Stomach (tissue), 4 donors: Measurements from ENCODE around the gene USP3.

Source experiments
- CTCF ChIP-seq, 7 experiments: fragments of 450-650 bp in 4 of 7; fragments of 200-600 bp in 3 of 7; sonication (generic) in 3 of 7; IDR thresholded peaks; one replicate each; pipeline ENCODE4 v1.5.1; 2016 to 2019; ENCODE audit warnings: antibody characterized with exemption in 7 of 7, control low read depth in 2 of 7, mild to moderate bottlenecking in 1 of 7
- EP300 ChIP-seq: sonication (generic); formaldehyde crosslinking; IDR thresholded peaks from one replicate; pipeline ENCODE4 v1.6.1; 2017; ENCODE audit warnings: antibody characterized with exemption
- POLR2A ChIP-seq, 4 donors: fragments of 450-650 bp; IDR thresholded peaks; one replicate each; pipeline ENCODE4 v1.6.1; 2016; ENCODE audit warnings: antibody characterized with exemption in 4 of 4, control low read depth in 2 of 4, mild to moderate bottlenecking in 1 of 4, moderate library complexity in 1 of 4

DNA sequence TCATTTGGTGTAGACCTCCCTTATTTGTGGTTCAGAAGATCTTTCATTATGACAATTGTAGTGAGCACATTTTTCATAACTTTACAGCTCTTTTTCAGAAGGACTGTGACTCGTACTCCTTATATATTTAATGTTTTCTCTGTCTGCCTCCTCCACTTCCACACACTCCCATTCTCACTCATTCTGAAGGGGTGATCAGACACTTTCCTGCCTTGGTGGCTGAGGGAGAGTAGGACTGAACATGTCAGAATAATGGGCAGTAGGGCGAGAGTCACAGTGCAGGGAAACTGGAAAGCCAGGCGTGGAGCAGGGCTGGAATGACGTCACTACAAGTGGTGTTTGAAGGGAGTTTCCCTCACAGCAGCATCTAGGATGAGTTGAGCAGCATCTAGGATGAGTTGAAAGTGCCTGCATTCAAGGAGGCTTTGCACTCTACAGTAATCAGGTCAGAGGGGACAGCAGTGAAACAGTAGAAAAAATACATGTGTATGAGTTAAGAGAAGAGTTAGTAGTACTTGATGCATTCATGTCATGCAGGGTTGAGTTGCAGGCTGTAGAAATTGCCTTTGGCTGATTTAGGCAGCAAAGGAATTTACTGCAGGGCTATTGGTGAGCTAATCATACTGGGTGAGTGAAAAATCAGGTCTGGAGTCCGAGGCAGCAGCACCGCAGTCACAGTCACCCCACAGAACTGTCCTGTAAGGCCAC lies 56.5 kb downstream of the USP3 start:
- no peak for TF ChIP-seq CTCF (IDR thresholded peaks at IDR 0.05)
- TF ChIP-seq POLR2A (IDR thresholded peaks at IDR 0.05), result no peak
- TF ChIP-seq EP300, result no peak
